Liver (tissue), 9 donors: Measurements from ENCODE around the gene COPE. TPM values are rescaled to one million over a fixed set of nuclear protein-coding genes. Genes with fewer than 3 reads are reported as not detected.

ENCODE experiments used
- DNase-seq: peaks from one replicate; pipeline ENCODE4 v3.0.0-alpha.2; 2017; ENCODE audit warnings: low spot score
- H3K27ac ChIP-seq, 2 donors: one replicate each; pipeline ENCODE4 v1.7.0; 2013; ENCODE audit warnings: inconsistent platforms in 2 of 2, low read length in 2 of 2, control low read depth in 1 of 2, low read depth in 1 of 2, mild to moderate bottlenecking in 1 of 2
- H3K27me3 ChIP-seq, 4 donors: one replicate each; pipeline versions ENCODE4 v1.6.1 to v1.7.0; 2013; ENCODE audit warnings: low read length in 3 of 4, inconsistent platforms in 1 of 4, mild to moderate bottlenecking in 1 of 4, moderate library complexity in 1 of 4; ENCODE audit not compliant: control insufficient read depth in 4 of 4, insufficient read depth in 4 of 4
- H3K36me3 ChIP-seq, 4 donors: one replicate each; pipeline versions ENCODE4 v1.6.1 to v1.7.0; 2013; ENCODE audit warnings: low read length in 3 of 4, mild to moderate bottlenecking in 3 of 4, low read depth in 1 of 4, moderate library complexity in 1 of 4; ENCODE audit not compliant: control insufficient read depth in 4 of 4, insufficient read depth in 3 of 4
- H3K4me1 ChIP-seq, 4 donors: one replicate each; pipeline versions ENCODE4 v1.6.1 to v1.7.0; 2013; ENCODE audit warnings: low read length in 3 of 4, mild to moderate bottlenecking in 3 of 4, moderate library complexity in 1 of 4; ENCODE audit not compliant: control insufficient read depth in 4 of 4, insufficient read depth in 4 of 4
- H3K4me3 ChIP-seq, 3 donors: one replicate each; pipeline versions ENCODE4 v1.6.1 to v1.7.0; 2013; ENCODE audit warnings: low read length in 3 of 3, control low read depth in 1 of 3, low read depth in 1 of 3, mild to moderate bottlenecking in 1 of 3
- H3K9ac ChIP-seq, 2 donors: one replicate each; pipeline ENCODE4 v1.7.0; 2013; ENCODE audit warnings: low read length in 2 of 2, mild to moderate bottlenecking in 2 of 2, moderate library complexity in 2 of 2, control low read depth in 1 of 2, low read depth in 1 of 2
- H3K9me3 ChIP-seq, 4 donors: one replicate each; pipeline versions ENCODE4 v1.6.1 to v1.7.0; 2013; ENCODE audit warnings: low read length in 3 of 4; ENCODE audit not compliant: control insufficient read depth in 4 of 4
- EGR1 ChIP-seq, 2 donors: IDR thresholded peaks; 2 replicates each; pipeline ENCODE4 v1.6.1; 2016 to 2018; ENCODE audit warnings: antibody characterized with exemption in 2 of 2, low read depth in 2 of 2
- FOXA1 ChIP-seq: IDR thresholded peaks from 2 replicates; pipeline ENCODE4 v1.6.1; 2016; ENCODE audit warnings: antibody characterized with exemption
- GABPA ChIP-seq, 2 donors: IDR thresholded peaks in 1 of 2; conservative IDR thresholded peaks in 1 of 2; 2 replicates each; pipeline ENCODE4 v1.6.1; 2016; ENCODE audit warnings: antibody characterized with exemption in 2 of 2, mild to moderate bottlenecking in 1 of 2, moderate library complexity in 1 of 2
- JUND ChIP-seq, 2 donors: IDR thresholded peaks; 2 replicates each; pipeline ENCODE4 v1.6.1; 2016; ENCODE audit warnings: antibody characterized with exemption in 2 of 2
- NR2F2 ChIP-seq: IDR thresholded peaks from 2 replicates; pipeline ENCODE4 v1.6.1; 2016; ENCODE audit warnings: antibody characterized with exemption
- RAD21 ChIP-seq, 2 donors: IDR thresholded peaks; 2 replicates each; pipeline ENCODE4 v1.6.1; 2016; ENCODE audit warnings: antibody characterized with exemption in 2 of 2, mild to moderate bottlenecking in 2 of 2
- RXRA ChIP-seq, 2 donors: IDR thresholded peaks; 2 replicates each; pipeline ENCODE4 v1.6.1; 2017 to 2018; ENCODE audit warnings: antibody characterized with exemption in 2 of 2, mild to moderate bottlenecking in 1 of 2
- SP1 ChIP-seq: IDR thresholded peaks from 2 replicates; pipeline ENCODE4 v1.6.1; 2018; ENCODE audit warnings: antibody characterized with exemption, mild to moderate bottlenecking
- TAF1 ChIP-seq: conservative IDR thresholded peaks from 2 replicates; pipeline ENCODE4 v1.6.1; 2016; ENCODE audit warnings: antibody characterized with exemption, mild to moderate bottlenecking
- YY1 ChIP-seq: IDR thresholded peaks from 2 replicates; pipeline ENCODE4 v1.6.1; 2016; ENCODE audit warnings: antibody characterized with exemption, mild to moderate bottlenecking
- WGBS: extraction: QIAGEN DNeasy Blood & Tissue Kit; methylation state at CpG from one replicate; pipeline ENCODE4 v1.1.7; 2013; 5-methylcytosine and 5-hydroxymethylcytosine counted together
- polyA plus RNA-seq, 2 donors: library from polyadenylated mRNA; stranded (reverse) in 1 of 2; unstranded in 1 of 2; fragments of 200-250 nt in 1 of 2; fragments of >200 nt in 1 of 2; fragmentation: Nextera tagmentation in 1 of 2; extraction: Ambion mirVana in 1 of 2; gene quantifications; one replicate each; pipeline versions ENCODE4 v1.2.1 to v1.2.3, GENCODE V29; 2013 to 2015
- total RNA-seq, 2 donors: library from RNA; depleted of rRNA; stranded (reverse); fragments of >200 nt; gene quantifications; one replicate each; pipeline ENCODE4 v1.2.3, GENCODE V29; 2014
- TF ChIP-seq, protein P1 (sequence below): IDR thresholded peaks from 2 replicates; pipeline ENCODE4 v1.6.1; 2016; ENCODE audit warnings: antibody characterized with exemption, mild to moderate bottlenecking
- TF ChIP-seq, protein P2 (sequence below): IDR thresholded peaks from 2 replicates; pipeline ENCODE4 v1.6.1; 2016; ENCODE audit warnings: antibody characterized with exemption
- TF ChIP-seq, protein P3 (sequence below): IDR thresholded peaks from 2 replicates; pipeline ENCODE4 v1.6.1; 2016; ENCODE audit warnings: antibody characterized with exemption
- TF ChIP-seq, protein P4 (sequence below): IDR thresholded peaks from 2 replicates; pipeline ENCODE4 v1.6.1; 2016; ENCODE audit warnings: antibody characterized with exemption
- donor health status: healthy.
- donor health status: healthy.
- donor health status: healthy.
- donor health status: healthy.
- donor health status: healthy.

COPE gene
- total and polyA plus RNA-seq, 4 donors, result 103 to 204 (median 142) TPM

DNA sequence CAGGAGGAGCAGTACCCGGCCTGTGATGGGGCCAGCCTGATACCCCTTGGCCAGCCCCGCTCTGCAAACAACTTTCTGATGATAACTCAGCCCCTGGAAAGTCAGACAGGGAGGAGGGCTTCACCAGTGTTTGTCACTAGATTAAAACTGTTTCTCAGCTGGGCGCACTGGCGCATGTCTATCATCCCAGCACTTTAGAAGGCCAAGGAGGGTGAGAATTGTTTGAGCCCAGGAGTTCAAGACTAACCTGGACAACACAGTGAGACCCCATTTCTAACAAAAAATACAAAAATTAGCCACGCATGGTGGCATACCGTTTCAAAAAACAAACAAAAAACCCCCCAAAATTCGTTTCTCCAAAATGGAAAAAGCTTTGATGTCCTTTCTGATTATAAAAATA lies 17.7 kb downstream of the COPE start (continued):
- TF ChIP-seq, protein P1, sequence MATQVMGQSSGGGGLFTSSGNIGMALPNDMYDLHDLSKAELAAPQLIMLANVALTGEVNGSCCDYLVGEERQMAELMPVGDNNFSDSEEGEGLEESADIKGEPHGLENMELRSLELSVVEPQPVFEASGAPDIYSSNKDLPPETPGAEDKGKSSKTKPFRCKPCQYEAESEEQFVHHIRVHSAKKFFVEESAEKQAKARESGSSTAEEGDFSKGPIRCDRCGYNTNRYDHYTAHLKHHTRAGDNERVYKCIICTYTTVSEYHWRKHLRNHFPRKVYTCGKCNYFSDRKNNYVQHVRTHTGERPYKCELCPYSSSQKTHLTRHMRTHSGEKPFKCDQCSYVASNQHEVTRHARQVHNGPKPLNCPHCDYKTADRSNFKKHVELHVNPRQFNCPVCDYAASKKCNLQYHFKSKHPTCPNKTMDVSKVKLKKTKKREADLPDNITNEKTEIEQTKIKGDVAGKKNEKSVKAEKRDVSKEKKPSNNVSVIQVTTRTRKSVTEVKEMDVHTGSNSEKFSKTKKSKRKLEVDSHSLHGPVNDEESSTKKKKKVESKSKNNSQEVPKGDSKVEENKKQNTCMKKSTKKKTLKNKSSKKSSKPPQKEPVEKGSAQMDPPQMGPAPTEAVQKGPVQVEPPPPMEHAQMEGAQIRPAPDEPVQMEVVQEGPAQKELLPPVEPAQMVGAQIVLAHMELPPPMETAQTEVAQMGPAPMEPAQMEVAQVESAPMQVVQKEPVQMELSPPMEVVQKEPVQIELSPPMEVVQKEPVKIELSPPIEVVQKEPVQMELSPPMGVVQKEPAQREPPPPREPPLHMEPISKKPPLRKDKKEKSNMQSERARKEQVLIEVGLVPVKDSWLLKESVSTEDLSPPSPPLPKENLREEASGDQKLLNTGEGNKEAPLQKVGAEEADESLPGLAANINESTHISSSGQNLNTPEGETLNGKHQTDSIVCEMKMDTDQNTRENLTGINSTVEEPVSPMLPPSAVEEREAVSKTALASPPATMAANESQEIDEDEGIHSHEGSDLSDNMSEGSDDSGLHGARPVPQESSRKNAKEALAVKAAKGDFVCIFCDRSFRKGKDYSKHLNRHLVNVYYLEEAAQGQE, result no peak
- TF ChIP-seq SP1 (no peak), NR2F2 (no peak), YY1 (no peak), EGR1 (IDR thresholded peaks at IDR 0.05; ENCODE audit: low read depth in 2 of 2) (no peak)
- TF ChIP-seq, protein P2, sequence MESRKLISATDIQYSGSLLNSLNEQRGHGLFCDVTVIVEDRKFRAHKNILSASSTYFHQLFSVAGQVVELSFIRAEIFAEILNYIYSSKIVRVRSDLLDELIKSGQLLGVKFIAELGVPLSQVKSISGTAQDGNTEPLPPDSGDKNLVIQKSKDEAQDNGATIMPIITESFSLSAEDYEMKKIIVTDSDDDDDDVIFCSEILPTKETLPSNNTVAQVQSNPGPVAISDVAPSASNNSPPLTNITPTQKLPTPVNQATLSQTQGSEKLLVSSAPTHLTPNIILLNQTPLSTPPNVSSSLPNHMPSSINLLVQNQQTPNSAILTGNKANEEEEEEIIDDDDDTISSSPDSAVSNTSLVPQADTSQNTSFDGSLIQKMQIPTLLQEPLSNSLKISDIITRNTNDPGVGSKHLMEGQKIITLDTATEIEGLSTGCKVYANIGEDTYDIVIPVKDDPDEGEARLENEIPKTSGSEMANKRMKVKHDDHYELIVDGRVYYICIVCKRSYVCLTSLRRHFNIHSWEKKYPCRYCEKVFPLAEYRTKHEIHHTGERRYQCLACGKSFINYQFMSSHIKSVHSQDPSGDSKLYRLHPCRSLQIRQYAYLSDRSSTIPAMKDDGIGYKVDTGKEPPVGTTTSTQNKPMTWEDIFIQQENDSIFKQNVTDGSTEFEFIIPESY, result no peak

DNA sequence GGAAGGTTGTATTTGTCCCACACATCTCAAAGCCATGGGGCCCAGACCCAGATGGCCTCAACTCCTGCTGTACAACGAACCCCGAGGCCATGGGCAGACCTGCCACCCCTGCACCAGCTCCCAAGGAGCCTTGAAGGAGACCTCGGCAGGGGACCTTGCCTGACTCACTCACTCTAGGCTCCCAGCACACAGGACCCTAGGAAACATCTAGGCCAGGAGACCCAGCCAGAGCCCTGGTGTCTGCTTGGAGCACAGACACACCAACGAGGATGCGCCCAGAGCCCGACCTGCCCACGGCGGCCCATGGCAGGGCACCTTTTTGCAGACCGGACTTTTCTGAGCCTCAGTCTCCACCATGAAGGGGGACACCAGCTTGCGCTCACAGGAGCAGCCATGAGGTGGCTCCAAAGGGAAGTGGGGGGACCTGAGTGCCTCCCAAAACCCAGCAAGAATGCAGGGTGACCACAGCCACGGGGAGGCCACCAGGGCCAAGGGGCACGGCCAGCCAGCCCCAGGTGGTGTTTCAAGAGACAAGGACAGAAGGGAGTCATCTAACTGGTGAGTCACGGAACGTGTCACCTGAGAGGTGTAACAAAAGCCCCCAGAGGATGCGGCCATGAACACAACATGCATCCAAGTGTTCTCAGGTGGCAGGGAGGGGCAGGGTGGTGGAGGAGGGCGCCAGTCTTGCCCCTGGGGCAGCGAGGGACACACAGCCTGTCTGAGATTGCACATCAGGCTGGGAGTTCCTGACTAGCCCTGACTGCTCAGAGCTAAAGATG lies 18.3 kb downstream of the COPE start:
- 95% methylated on average over 17 of the region's 17 CpGs for WGBS
- Histone ChIP-seq H3K9ac (no peak overlapping the region), H3K4me1 (peaks cover 0 to 9% (median 3%) of the 10 kb centered on the region in 4 donors), H3K36me3 (peaks cover 0 to 53% (median 15%) of the 10 kb centered on the region in 4 donors), H3K27me3 (no peaks in the 10 kb centered on the region), H3K4me3 (no peak overlapping the region), H3K9me3 (no peaks in the 10 kb centered on the region), H3K27ac (no peak overlapping the region)
- TF ChIP-seq SP1 (no peak), JUND (IDR thresholded peaks at IDR 0.05) (no peak), RAD21 (IDR thresholded peaks at IDR 0.05) (no peak), TAF1 (no peak)
- DNase-seq, result no peak

DNA sequence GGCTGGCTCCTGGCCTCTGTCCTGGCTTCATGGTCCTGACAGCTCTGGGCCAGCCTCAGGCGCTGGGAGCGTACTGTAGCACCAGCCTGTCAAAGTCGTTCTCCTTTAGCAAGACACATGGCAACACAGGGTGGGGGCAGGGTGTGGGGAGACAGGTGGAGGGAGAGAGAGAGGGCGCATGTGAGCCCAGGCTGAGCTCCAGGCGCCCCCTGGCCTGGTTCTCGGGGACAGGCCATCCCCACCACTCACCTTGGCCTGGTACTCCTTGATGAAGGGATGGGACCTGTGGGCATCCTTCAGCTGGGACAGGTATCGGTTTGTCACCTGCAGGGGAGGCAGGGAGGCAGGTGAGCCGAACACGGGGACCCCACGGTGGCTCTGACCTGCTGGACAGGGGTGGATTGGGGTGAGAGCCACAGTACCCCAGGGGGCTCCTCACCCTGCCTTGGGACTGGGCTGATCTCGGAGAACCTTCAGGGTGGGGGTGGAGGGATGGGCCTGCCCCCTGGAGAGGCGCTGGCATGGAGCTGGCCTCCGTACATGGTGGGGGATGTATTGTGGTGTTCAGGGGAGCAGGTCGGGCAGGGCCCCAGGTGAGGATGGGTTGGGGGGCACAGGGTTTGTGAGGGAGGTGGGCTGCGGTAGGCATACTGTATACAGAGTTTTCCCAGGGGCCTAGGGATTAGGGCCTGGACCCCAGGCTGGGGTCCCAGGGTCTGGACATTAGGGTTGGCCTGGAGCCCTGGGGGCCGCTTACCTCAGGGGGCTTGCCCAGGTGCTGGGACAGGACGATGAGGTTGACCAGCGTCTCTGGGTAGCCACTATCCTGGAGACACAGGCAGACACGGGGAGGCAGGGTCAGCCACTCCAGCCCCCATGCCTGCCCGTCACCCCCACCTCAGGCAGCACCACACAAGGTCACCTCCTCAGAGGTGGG lies 19.3 kb downstream of the COPE start:
- Histone ChIP-seq H3K27ac (no peak overlapping the region), H3K9ac (no peak overlapping the region), H3K4me3 (no peak overlapping the region), H3K27me3 (peaks cover 0 to 5% (median 0%) of the 10 kb centered on the region in 4 donors), H3K4me1 (peaks cover 2 to 19% (median 9%) of the 10 kb centered on the region in 4 donors), H3K36me3 (peaks cover 0 to 43% (median 12%) of the 10 kb centered on the region in 4 donors), H3K9me3 (no peaks in the 10 kb centered on the region)
- DNase-seq, result no peak
- 94% methylated on average over 20 of the region's 20 CpGs for WGBS
- TF ChIP-seq, protein P3, sequence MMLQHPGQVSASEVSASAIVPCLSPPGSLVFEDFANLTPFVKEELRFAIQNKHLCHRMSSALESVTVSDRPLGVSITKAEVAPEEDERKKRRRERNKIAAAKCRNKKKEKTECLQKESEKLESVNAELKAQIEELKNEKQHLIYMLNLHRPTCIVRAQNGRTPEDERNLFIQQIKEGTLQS, result no peak
- TF ChIP-seq, protein P1, result no peak
- TF ChIP-seq NR2F2 (no peak), FOXA1 (no peak), SP1 (no peak), JUND (IDR thresholded peaks at IDR 0.05) (no peak), EGR1 (IDR thresholded peaks at IDR 0.05; ENCODE audit: low read depth in 2 of 2) (no peak), GABPA (IDR thresholded peaks at IDR 0.05 in 1 of 2, conservative IDR thresholded peaks at IDR 0.05 in 1 of 2) (no peak), YY1 (no peak), RXRA (IDR thresholded peaks at IDR 0.05) (no peak), RAD21 (IDR thresholded peaks at IDR 0.05) (no peak)
- TF ChIP-seq, protein P4, sequence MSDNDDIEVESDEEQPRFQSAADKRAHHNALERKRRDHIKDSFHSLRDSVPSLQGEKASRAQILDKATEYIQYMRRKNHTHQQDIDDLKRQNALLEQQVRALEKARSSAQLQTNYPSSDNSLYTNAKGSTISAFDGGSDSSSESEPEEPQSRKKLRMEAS, result no peak
- TF ChIP-seq, protein P2, result no peak
